ENCODE results near the gene CPNE5. TPM values are rescaled to one million over a fixed set of nuclear protein-coding genes. Genes with fewer than 3 reads are reported as not detected.

The CPNE5 gene
- polyA plus RNA-seq, 3 donors, result 0.47 to 0.85 (median 0.82) TPM

DNA sequence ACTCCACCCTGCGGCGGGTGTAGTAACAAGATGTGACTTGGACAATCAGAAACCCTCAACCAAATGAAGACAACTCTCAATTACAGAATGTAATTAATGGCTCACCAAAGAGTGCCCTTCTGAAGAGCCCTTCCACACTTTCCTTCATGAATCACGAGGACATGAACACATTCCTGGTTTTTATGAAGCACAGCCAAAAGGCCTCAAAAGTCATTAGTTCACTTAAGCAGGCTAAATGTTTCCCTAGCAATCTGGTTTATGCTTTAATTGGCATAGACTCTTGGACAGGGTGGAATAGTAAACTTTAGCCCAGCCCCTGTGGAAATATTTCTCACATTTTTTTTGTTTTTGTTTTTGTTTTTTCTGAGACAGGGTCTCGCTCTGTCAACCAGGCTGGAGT is 20.5 kb downstream of the CPNE5 start:
- Mint-ChIP-seq H3K27ac (no peak overlapping the region), H3K4me3 (no peak overlapping the region), H3K9me3 (no peaks in the 10 kb centered on the region), H3K36me3 (no peaks in the 10 kb centered on the region), H3K4me1 (peaks cover 2% of the 10 kb centered on the region), H3K27me3 (ENCODE audit: low read depth in 3 of 3) (peaks cover 3 to 7% (median 4%) of the 10 kb centered on the region in 3 donors)
- Histone ChIP-seq H3K4me1 (ENCODE audit: control insufficient read depth in 1 of 2, insufficient read depth in 2 of 2, low read length in 2 of 2) (no peaks in the 10 kb centered on the region), H3K27me3 (ENCODE audit: control insufficient read depth in 2 of 2, insufficient read depth in 2 of 2, low read length in 2 of 2) (no peaks in the 10 kb centered on the region), H3K27ac (ENCODE audit: low read depth in 1 of 2, low read length in 2 of 2) (no peak overlapping the region), H3K4me3 (replicated peaks in 1 of 3; ENCODE audit: low read depth in 2 of 3, low read length in 3 of 3) (no peak overlapping the region), H3K79me2 (ENCODE audit: insufficient read depth, low read length) (no peaks in the 10 kb centered on the region), H3K9me3 (replicated peaks in 1 of 2; ENCODE audit: control insufficient read depth in 1 of 2, insufficient read depth in 1 of 2, low read length in 2 of 2) (no peaks in the 10 kb centered on the region), H3K9ac (ENCODE audit: insufficient read depth, low read length, poor library complexity, severe bottlenecking) (no peak overlapping the region), H2AFZ (ENCODE audit: insufficient read depth, low read depth, low read length, poor library complexity, severe bottlenecking) (no peak overlapping the region), H4K20me1 (ENCODE audit: insufficient read depth, low read length) (no peaks in the 10 kb centered on the region), H3K36me3 (replicated peaks in 1 of 2; ENCODE audit: control insufficient read depth in 1 of 2, insufficient read depth in 2 of 2, low read length in 2 of 2) (no peaks in the 10 kb centered on the region), H3K4me2 (replicated peaks; ENCODE audit: extremely low read depth, low read length, poor library complexity, severe bottlenecking) (no peak overlapping the region)
- DNase-seq, result no peak
- 100% methylated on average over 2 of the region's 4 CpGs for WGBS (ENCODE audit: insufficient coverage)
- TF ChIP-seq, protein P1, sequence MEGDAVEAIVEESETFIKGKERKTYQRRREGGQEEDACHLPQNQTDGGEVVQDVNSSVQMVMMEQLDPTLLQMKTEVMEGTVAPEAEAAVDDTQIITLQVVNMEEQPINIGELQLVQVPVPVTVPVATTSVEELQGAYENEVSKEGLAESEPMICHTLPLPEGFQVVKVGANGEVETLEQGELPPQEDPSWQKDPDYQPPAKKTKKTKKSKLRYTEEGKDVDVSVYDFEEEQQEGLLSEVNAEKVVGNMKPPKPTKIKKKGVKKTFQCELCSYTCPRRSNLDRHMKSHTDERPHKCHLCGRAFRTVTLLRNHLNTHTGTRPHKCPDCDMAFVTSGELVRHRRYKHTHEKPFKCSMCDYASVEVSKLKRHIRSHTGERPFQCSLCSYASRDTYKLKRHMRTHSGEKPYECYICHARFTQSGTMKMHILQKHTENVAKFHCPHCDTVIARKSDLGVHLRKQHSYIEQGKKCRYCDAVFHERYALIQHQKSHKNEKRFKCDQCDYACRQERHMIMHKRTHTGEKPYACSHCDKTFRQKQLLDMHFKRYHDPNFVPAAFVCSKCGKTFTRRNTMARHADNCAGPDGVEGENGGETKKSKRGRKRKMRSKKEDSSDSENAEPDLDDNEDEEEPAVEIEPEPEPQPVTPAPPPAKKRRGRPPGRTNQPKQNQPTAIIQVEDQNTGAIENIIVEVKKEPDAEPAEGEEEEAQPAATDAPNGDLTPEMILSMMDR (IDR thresholded peaks at IDR 0.05), result no peak
- intact Hi-C loops (cut with micrococcal nuclease), result no loop called here

DNA sequence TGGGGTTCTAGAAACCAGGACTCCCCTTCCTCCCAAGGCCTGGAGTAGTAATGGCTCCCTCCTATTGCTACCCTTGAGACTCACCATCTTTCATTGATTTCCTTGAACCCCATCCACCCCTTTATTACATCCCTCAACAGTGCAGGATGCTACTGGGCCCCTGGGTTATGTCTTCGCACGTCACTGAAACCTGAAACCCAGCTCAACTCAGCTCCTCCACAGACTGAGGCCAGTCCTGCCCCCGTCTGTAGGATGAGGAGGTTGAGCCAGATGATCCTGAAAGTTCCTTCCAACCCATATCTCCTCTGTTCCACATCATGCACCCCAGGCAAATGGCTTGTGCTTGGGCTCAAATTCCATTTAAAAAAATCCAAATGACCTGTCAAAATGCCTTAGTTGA is 21.4 kb downstream of the CPNE5 start:
- H3K27ac Mint-ChIP-seq, result no peak overlapping the region

More for the DNA sequence above, 21.4 kb downstream of the CPNE5 start:
- H3K9ac ChIP-seq (ENCODE audit: insufficient read depth, low read length, poor library complexity, severe bottlenecking), result no peak overlapping the region
- no peaks in the 10 kb centered on the region for H3K79me2 ChIP-seq (ENCODE audit: insufficient read depth, low read length)
- H2AFZ ChIP-seq (ENCODE audit: insufficient read depth, low read depth, low read length, poor library complexity, severe bottlenecking), result no peak overlapping the region
- no peaks in the 10 kb centered on the region for H3K9me3 Mint-ChIP-seq
- no peaks in the 10 kb centered on the region for H3K36me3 ChIP-seq (replicated peaks in 1 of 2; ENCODE audit: control insufficient read depth in 1 of 2, insufficient read depth in 2 of 2, low read length in 2 of 2)
- WGBS (ENCODE audit: insufficient coverage), result no CpG with 5 or more reads among the region's 3 CpGs
- H3K4me3 ChIP-seq (replicated peaks in 1 of 3; ENCODE audit: low read depth in 2 of 3, low read length in 3 of 3), result no peak overlapping the region
- H3K27me3 ChIP-seq (ENCODE audit: control insufficient read depth in 2 of 2, insufficient read depth in 2 of 2, low read length in 2 of 2), result no peaks in the 10 kb centered on the region
- no peak for DNase-seq
- H3K4me1 ChIP-seq (ENCODE audit: control insufficient read depth in 1 of 2, insufficient read depth in 2 of 2, low read length in 2 of 2), result no peaks in the 10 kb centered on the region
- no peak overlapping the region for H3K27ac ChIP-seq (ENCODE audit: low read depth in 1 of 2, low read length in 2 of 2)
- peaks cover 3 to 7% (median 4%) of the 10 kb centered on the region in 3 donors for H3K27me3 Mint-ChIP-seq (ENCODE audit: low read depth in 3 of 3)
- TF ChIP-seq, protein P1 (IDR thresholded peaks at IDR 0.05), result no peak
- no peaks in the 10 kb centered on the region for H3K36me3 Mint-ChIP-seq
- intact Hi-C loops (cut with micrococcal nuclease), result no loop called here
- H3K4me2 ChIP-seq (replicated peaks; ENCODE audit: extremely low read depth, low read length, poor library complexity, severe bottlenecking), result no peak overlapping the region
- H3K4me1 Mint-ChIP-seq, result peaks cover 2% of the 10 kb centered on the region
- H4K20me1 ChIP-seq (ENCODE audit: insufficient read depth, low read length), result no peaks in the 10 kb centered on the region
- H3K4me3 Mint-ChIP-seq, result no peak overlapping the region
- no peaks in the 10 kb centered on the region for H3K9me3 ChIP-seq (replicated peaks in 1 of 2; ENCODE audit: control insufficient read depth in 1 of 2, insufficient read depth in 1 of 2, low read length in 2 of 2)

Data from CD14-positive monocyte (primary cell).